IMR-90 (cell line): ENCODE results near the gene COX8A. TPM values are rescaled to one million over a fixed set of nuclear protein-coding genes. Genes with fewer than 3 reads are reported as not detected.

Experiments used
- ATAC-seq: fragments of 200-7000 bp; cut with Tn5 transposase; 2 replicates; pipeline ENCODE4 v1.9.1; 2020; ENCODE audit warnings: low read depth, mild to moderate bottlenecking, moderate library complexity
- BruUV-seq: library from RNA; stranded (reverse); fragments of 400-500 nt; replicated peaks from 2 replicates; lab custom pipeline; 2021; lab: Mats Ljungman, UMichigan
- CTCF ChIA-PET: fragments of 300-600 bp; formaldehyde crosslinking; extraction: SDS; loops from one replicate; lab custom pipeline; 2021; ENCODE audit warnings: antibody characterized with exemption; lab: Yijun Ruan, JAX
- POLR2A ChIA-PET: fragments of 300-600 bp; sonication (Branson Sonifier 250); formaldehyde crosslinking; loops from one replicate; lab custom pipeline; 2022; ENCODE audit warnings: antibody characterized with exemption; ENCODE audit not compliant: unreplicated experiment; lab: Charles Lee
- DNase-seq: peaks from one replicate; pipeline ENCODE4 v3.0.0; 2013
- H2AFZ ChIP-seq: replicated peaks from 2 replicates; pipeline ENCODE3; 2013; ENCODE audit warnings: low read length, mild to moderate bottlenecking; ENCODE audit not compliant: poor library complexity
- H2AK5ac ChIP-seq: 2 replicates; pipeline ENCODE4 v1.6.1; 2013; ENCODE audit warnings: low read depth, low read length, inconsistent platforms
- H2AK9ac ChIP-seq: replicated peaks from 2 replicates; pipeline ENCODE3; 2013; ENCODE audit warnings: mild to moderate bottlenecking, low read depth, low read length, moderate library complexity; ENCODE audit not compliant: poor library complexity
- H2BK120ac ChIP-seq: 2 replicates; pipeline ENCODE4 v1.6.1; 2013; ENCODE audit warnings: low read depth, low read length, inconsistent platforms
- H2BK15ac ChIP-seq: 3 replicates; pipeline ENCODE4 v1.6.1; 2013; ENCODE audit warnings: low read depth, low read length, inconsistent platforms
- H2BK20ac ChIP-seq: 2 replicates; pipeline ENCODE4 v1.6.1; 2013; ENCODE audit warnings: low read depth, mild to moderate bottlenecking, inconsistent platforms, low read length, moderate library complexity
- H2BK5ac ChIP-seq: 2 replicates; pipeline ENCODE4 v1.6.1; 2013; ENCODE audit warnings: mild to moderate bottlenecking, low read depth, low read length, inconsistent platforms; ENCODE audit not compliant: poor library complexity, severe bottlenecking
- H3K14ac ChIP-seq: replicated peaks from 2 replicates; pipeline ENCODE4 v1.6.1; 2013; ENCODE audit warnings: low read depth, low read length, inconsistent platforms
- H3K18ac ChIP-seq: 2 replicates; pipeline ENCODE4 v1.6.1; 2013; ENCODE audit warnings: low read depth, low read length, control low read depth
- H3K23ac ChIP-seq: 2 replicates; pipeline ENCODE4 v1.6.1; 2013; ENCODE audit warnings: low read depth, low read length, inconsistent platforms
- H3K27ac ChIP-seq: 2 replicates; pipeline ENCODE4 v1.5.1; 2013; ENCODE audit warnings: mild to moderate bottlenecking, control low read depth, low read length; ENCODE audit not compliant: insufficient read depth
- H3K27me3 ChIP-seq: 2 replicates; pipeline ENCODE4 v1.6.1; 2013; ENCODE audit warnings: low read length; ENCODE audit not compliant: control insufficient read depth, insufficient read depth
- H3K36me3 ChIP-seq: 2 replicates; pipeline ENCODE4 v1.6.1; 2013; ENCODE audit warnings: low read length, mixed read lengths; ENCODE audit not compliant: control insufficient read depth, insufficient read depth
- H3K4ac ChIP-seq: 2 replicates; pipeline ENCODE4 v1.6.1; 2013; ENCODE audit warnings: low read depth, low read length, inconsistent platforms
- H3K4me1 ChIP-seq: 2 replicates; pipeline ENCODE4 v1.6.1; 2013; ENCODE audit warnings: low read length, mixed read lengths; ENCODE audit not compliant: control insufficient read depth, insufficient read depth
- H3K4me2 ChIP-seq: 2 replicates; pipeline ENCODE4 v1.6.1; 2013; ENCODE audit warnings: low read depth, mild to moderate bottlenecking, control low read depth, low read length, moderate library complexity
- H3K4me3 ChIP-seq: 2 replicates; pipeline ENCODE4 v1.5.1; 2013; ENCODE audit warnings: low read depth, mild to moderate bottlenecking, control low read depth, low read length, moderate library complexity; ENCODE audit not compliant: insufficient read depth
- H3K56ac ChIP-seq: 2 replicates; pipeline ENCODE4 v1.6.1; 2013; ENCODE audit warnings: low read length, inconsistent platforms; ENCODE audit not compliant: insufficient read depth; ENCODE audit errors: extremely low read depth
- H3K79me1 ChIP-seq, 2 experiments: 2 replicates each; pipeline ENCODE4 v1.6.1; 2013; ENCODE audit warnings: low read length in 2 of 2, inconsistent platforms in 1 of 2, low read depth in 1 of 2
- H3K9ac ChIP-seq: 2 replicates; pipeline ENCODE4 v1.6.1; 2013; ENCODE audit warnings: low read depth, low read length, control low read depth
- H3K9me1 ChIP-seq: 2 replicates; pipeline ENCODE4 v1.6.1; 2013; ENCODE audit warnings: low read length, inconsistent platforms; ENCODE audit not compliant: insufficient read depth
- H3K9me3 ChIP-seq: 2 replicates; pipeline ENCODE4 v1.6.1; 2013; ENCODE audit warnings: low read length; ENCODE audit not compliant: control insufficient read depth, insufficient read depth
- H4K20me1 ChIP-seq: 2 replicates; pipeline ENCODE4 v1.6.1; 2013; ENCODE audit warnings: low read length, inconsistent platforms; ENCODE audit not compliant: insufficient read depth
- H4K5ac ChIP-seq: 2 replicates; pipeline ENCODE4 v1.6.1; 2013; ENCODE audit warnings: mild to moderate bottlenecking, low read depth, low read length, control low read depth
- H4K8ac ChIP-seq, 2 experiments: 2 replicates each; pipeline ENCODE4 v1.6.1; 2013; ENCODE audit warnings: low read depth in 2 of 2, low read length in 2 of 2, control low read depth in 1 of 2, inconsistent platforms in 1 of 2
- H4K91ac ChIP-seq: 2 replicates; pipeline ENCODE4 v1.6.1; 2013; ENCODE audit warnings: low read depth, low read length, inconsistent platforms; ENCODE audit not compliant: insufficient read depth
- CEBPB ChIP-seq: IDR thresholded peaks from 2 replicates; pipeline ENCODE4 v1.6.1; 2012; ENCODE audit warnings: low read depth, low read length, improper control_type of control experiment
- ELK1 ChIP-seq: fragments of 150-350 bp; IDR thresholded peaks from 2 replicates; pipeline ENCODE4 v1.6.1; 2016; ENCODE audit warnings: low read depth, mild to moderate bottlenecking, low read length, moderate library complexity, borderline replicate concordance
- FOS ChIP-seq: fragments of 150-350 bp; IDR thresholded peaks from 2 replicates; pipeline ENCODE4 v1.6.1; 2016; ENCODE audit warnings: low read depth, low read length
- MAZ ChIP-seq: IDR thresholded peaks from 2 replicates; pipeline ENCODE4 v1.6.1; 2012; ENCODE audit warnings: low read depth, mild to moderate bottlenecking, low read length, improper control_type of control experiment, moderate library complexity, borderline replicate concordance
- POLR2A ChIP-seq: IDR thresholded peaks from 2 replicates; pipeline ENCODE4 v1.6.1; 2012; ENCODE audit warnings: mild to moderate bottlenecking, low read depth, low read length
- RAD21 ChIP-seq: IDR thresholded peaks from 2 replicates; pipeline ENCODE4 v1.6.1; 2012; ENCODE audit warnings: low read length, improper control_type of control experiment
- USF2 ChIP-seq: fragments of 150-350 bp; IDR thresholded peaks from 2 replicates; pipeline ENCODE4 v1.6.1; 2017; ENCODE audit warnings: mild to moderate bottlenecking, antibody characterized with exemption, low read length, low read depth
- WGBS, 2 experiments: methylation state at CpG; one replicate each; pipeline versions ENCODE4 v1.1.5 to v1.1.7; 2013; ENCODE audit warnings: missing lambda C conversion rate in 2 of 2; ENCODE audit not compliant: insufficient read length in 1 of 2; ENCODE audit errors: extremely low coverage in 2 of 2; 5-methylcytosine and 5-hydroxymethylcytosine counted together
- dilution Hi-C: fragments of 300-500 bp; cut with HindIII; formaldehyde crosslinking; loops from one replicate; pipeline ENCODE4 v1.14.3; 2018; ENCODE audit warnings: low sequenced_read_pairs; ENCODE audit not compliant: unreplicated experiment
- in situ Hi-C: fragments of 300-500 bp; cut with MboI; formaldehyde crosslinking; loops from 3 replicates; pipeline ENCODE4 v1.14.3; 2019; ENCODE audit warnings: low sequenced_read_pairs, inconsistent platforms, mixed read lengths
- intact Hi-C: fragments of 100-400 bp; cut with micrococcal nuclease; formaldehyde crosslinking; loops from 2 replicates; pipeline ENCODE4 v1.10.0; 2022
- polyA plus RNA-seq, 3 experiments: library from polyadenylated mRNA; depleted of rRNA; stranded (reverse); fragments of >200 nt; gene quantifications; 2 replicates each; pipeline ENCODE4 v1.2.3, GENCODE V29; 2012; ENCODE audit warnings: low replicate concordance in 1 of 3
- total RNA-seq: library from RNA; depleted of rRNA; stranded (reverse); fragments of >200 nt; gene quantifications from 2 replicates; pipeline ENCODE4 v1.2.3, GENCODE V29; 2012

The COX8A gene
- total and polyA plus RNA-seq, 2 of the 4 experiments (the other 2 are of a cell fraction) = 250 to 598 TPM

- Histone ChIP-seq H3K23ac (no peak overlapping the region), H2BK5ac (no peak overlapping the region), H3K4ac (no peak overlapping the region), H4K91ac (no peak overlapping the region), H2BK20ac (no peak overlapping the region), H4K5ac (no peak overlapping the region), H3K4me2 (no peak overlapping the region), H3K14ac (no peak overlapping the region), H4K20me1 (no peaks in the 10 kb centered on the region), H4K8ac (no peak overlapping the region), H3K18ac (no peak overlapping the region), H3K4me1 (no peaks in the 10 kb centered on the region), H2BK120ac (no peak overlapping the region), H2AK5ac (no peak overlapping the region), H3K27ac (no peak overlapping the region), H2BK15ac (no peak overlapping the region), H3K36me3 (no peaks in the 10 kb centered on the region), H3K56ac (no peak overlapping the region), H3K27me3 (no peaks in the 10 kb centered on the region; the same call in 1 of the 2 replicates), H2AK9ac (no peak overlapping the region), H2AFZ (no peak overlapping the region), H3K9me3 (no peaks in the 10 kb centered on the region), H3K79me1 (no peaks in the 10 kb centered on the region), H3K4me3 (no peak overlapping the region), H3K9ac (no peak overlapping the region), H3K9me1 (no peaks in the 10 kb centered on the region)
- intact Hi-C loops (no loop called here), dilution Hi-C loops (no loop called here), in situ Hi-C loops (loop anchor here (25.0 kb wide), 1 partner anchor 446 kb away; the partner anchor contains the start of gene PLAAT5)
- ChIA-PET CTCF (no interaction called here), POLR2A (no interaction called here)
- TF ChIP-seq USF2 (no peak), FOS (no peak), CEBPB (no peak), RAD21 (no peak), ELK1 (no peak), POLR2A (no peak), MAZ (no peak)
- DNase-seq (no peak), ATAC-seq (no peak)
- BruUV-seq = no TSS peak
- WGBS, 2 experiments = no CpG with 5 or more reads among the region's 1 CpG
Measured at GRCh38 chr11:63933459-63933858, 41.0 kb upstream of the COX8A start.
